ENCODE results near the gene PDE8A.

- TF ChIP-seq CTCF (IDR thresholded peaks at IDR 0.05) (no peak), POLR2A (IDR thresholded peaks at IDR 0.05) (no peak)
Observed at GRCh38 chr15:84961707-84962106, 19.9 kb upstream of the PDE8A start.
